A172 (cell line): ENCODE measurements around the gene PCNX3. TPM values are rescaled to one million over a fixed set of nuclear protein-coding genes. Genes with fewer than 3 reads are reported as not detected.

ENCODE experiments used
- DNase-seq: peaks from one replicate; pipeline ENCODE4 v3.0.0-alpha.2; 2015; ENCODE audit warnings: low spot score
- total RNA-seq: library from RNA; depleted of rRNA; stranded (reverse); fragments of >200 nt; shearing (Covaris generic); gene quantifications from 2 replicates; pipeline ENCODE4 v1.2.3, GENCODE V29; 2014

PCNX3 gene
- total RNA-seq, 1 experiment from 2014 or later: 20.1 TPM

DNA sequence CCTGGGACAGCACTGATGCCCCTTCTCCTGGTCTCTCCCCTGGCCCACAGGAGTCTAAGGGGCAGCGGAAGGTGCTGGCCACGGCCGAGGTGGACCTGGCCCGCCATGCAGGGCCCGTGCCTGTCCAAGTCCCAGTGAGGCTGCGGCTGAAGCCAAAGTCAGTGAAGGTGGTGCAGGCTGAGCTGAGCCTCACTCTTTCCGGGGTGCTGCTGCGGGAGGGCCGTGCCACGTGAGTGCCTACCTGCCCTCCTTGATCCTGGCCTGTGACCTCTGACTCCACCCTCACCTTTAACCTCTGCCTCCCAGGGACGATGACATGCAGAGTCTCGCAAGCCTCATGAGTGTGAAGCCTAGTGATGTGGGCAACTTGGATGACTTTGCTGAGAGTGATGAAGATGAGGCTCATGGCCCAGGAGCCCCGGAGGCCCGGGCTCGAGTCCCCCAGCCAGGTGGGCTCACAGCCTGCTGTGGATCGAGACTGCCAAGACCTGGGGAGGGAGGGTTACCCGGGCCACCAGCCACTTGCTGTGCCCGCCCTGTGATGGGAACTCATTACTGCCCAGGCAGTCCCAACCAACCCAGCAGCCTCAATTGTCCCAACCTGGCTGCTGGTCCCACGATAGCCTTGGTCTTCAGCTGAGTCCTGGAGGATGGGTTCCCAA is 35.4 kb upstream of the PCNX3 start:
- no peak for DNase-seq

GRCh38 chr11:65580756-65581155 is 34.8 kb upstream of the PCNX3 start:
- DNase-seq: no peak

DNA sequence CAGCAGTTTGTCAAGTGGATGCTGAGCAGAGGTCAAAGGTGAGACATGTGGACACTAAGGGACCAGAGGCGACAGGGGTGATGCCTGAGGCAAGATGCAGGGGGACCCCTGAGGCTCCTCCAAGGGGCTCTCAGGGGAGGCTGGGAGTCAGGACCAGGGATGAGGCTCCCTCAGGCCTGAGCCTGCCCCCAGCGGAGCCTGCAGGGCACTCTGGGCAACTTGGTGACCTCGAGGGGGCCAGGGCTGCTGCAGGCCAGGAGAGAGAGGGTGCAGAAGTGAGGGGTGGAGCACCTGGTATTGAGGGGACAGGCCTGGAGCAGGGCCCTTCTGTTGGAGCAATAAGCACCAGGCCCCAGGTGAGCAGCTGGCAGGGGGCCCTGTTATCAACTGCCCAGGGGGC is 33.6 kb upstream of the PCNX3 start:
- DNase-seq: no peak

- no peak for DNase-seq
Measured at GRCh38 chr11:65583589-65583988, 32.0 kb upstream of the PCNX3 start.

DNA sequence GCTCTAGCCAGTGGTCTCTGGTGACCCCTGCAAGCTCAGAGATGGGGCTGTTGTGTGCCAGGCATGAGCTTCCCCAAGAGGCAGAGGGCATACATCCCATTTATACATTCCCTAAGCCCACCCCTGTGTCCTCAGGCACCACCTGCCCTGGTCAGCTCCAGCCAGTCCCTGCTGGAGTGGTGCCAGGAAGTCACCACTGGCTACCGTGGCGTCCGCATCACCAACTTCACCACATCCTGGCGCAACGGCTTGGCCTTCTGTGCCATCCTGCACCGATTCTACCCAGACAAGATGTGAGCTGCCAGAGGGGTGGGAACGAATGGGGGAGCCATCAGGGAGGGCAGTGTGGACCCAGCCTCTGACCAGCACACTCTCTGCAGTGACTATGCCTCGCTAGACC is 31.5 kb upstream of the PCNX3 start:
- no peak for DNase-seq

- no peak for DNase-seq
Measured at GRCh38 chr11:65584723-65585171, 30.8 kb upstream of the PCNX3 start.

GRCh38 chr11:65585396-65586246 is 30.0 kb upstream of the PCNX3 start:
- no peak for DNase-seq

- DNase-seq: no peak
Measured at GRCh38 chr11:65586247-65586630, 29.3 kb upstream of the PCNX3 start.

GRCh38 chr11:65586676-65587075 is 28.9 kb upstream of the PCNX3 start:
- no peak for DNase-seq

DNA sequence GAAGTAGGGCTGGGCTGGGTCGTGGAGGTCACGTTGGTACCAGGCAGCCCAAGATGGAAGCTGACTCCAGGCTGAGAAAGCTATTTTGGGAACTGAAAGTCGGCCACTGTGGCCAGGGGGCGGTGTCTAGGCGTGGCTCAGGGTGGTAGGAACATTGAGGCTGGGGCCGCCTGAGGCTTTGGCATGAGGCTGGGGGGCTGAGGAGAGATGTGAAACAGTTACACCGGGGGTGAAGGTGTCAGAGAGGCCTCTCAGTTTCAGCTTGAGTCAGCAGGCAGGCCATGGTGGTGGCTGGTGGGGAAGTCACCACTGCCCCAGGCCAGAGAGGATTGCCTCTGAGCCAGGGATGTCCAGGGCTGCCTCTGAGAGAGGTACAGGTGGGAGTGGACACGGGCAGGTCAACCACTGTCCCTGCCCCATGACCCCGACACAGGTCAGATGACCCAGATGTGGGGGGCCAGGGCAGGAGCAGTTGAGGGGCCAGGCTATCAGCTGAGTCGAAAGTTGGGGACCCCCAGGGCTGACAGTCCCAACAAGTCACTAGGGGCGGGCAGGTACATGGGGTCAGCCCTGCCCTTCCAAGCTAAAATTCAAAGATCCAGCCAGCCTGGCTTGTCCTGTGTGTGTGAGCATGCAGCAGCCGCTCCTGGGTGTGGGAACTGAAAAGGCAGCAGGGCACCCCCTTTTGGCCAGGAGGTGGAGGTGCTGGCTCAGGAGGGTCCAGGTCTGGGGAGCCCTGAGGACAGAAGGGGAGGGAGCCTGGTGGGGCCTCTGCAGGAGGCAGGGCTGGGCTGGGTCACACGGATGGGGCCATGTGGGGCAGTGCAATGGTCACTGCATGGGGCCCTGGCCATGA is 27.1 kb upstream of the PCNX3 start:
- DNase-seq: no peak

DNA sequence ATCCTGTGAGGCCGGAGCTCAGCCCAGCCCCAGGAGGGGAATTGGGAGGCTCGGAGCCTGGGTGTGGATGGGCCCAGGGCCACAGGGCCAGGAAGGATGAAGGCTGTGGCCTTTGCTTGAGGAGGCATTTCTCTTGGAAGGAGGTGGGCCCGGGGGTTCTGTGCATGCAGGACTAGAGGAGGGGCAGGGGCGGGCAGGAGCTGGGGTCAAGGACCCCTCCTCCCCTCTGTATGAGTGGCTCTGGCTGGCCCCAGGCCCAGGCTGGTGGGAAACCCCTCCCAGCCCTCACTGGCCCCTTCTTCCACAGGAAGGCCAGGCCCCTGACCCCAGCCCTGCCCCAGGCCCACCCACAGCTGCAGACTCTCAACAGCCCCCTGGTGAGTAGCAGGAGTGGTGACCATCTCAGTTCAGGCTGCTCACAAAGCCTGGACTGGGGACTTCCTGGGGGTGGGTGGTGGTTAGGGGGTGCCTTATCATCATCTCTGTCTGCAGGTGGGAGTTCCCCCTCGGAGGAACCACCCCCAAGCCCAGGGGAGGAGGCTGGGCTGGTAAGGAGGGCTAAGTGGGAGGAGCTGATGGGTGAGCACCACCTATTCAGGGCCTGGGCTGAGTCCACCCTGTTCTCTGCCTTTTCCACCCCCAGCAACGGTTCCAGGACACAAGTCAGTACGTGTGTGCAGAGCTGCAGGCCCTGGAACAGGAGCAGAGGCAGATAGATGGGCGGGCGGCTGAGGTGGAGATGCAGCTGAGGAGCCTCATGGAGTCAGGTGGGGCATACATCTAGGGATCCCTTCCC is 25.9 kb upstream of the PCNX3 start:
- no peak for DNase-seq

- DNase-seq: no peak
Measured at GRCh38 chr11:65590240-65590738, 25.3 kb upstream of the PCNX3 start.

GRCh38 chr11:65591939-65592857 is 23.4 kb upstream of the PCNX3 start:
- no peak for DNase-seq

DNA sequence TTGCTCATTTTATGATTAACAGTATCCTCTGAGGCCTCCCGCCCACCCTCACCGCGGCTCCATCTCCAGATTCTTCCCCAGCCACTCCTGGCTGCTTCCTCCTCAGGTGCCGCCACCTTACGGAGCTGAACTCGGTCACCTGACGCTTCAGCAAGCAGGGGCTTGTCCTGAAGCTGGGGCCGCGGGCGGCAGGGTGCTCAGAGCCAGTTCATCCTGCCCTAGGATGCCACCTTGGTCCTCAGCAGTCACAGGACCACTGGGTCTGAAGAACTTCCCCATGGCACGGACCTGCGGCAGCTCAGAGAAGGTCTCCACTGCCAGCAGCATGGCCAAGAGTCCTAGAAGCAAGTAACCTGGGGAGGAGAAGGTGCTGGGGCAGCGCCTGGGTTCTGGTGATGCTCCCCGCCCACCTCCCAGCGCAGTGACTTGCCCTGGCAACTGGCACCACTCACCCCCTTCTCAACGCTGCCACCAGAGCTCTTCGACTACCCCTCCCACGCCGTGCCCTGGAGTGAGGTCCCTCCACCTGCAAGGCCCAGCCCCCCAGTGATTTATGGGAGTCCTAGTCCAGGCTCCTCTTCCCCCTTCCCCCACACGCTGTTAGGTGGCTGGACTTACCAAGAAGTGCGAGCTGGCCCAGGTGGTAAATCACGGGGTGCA is 22.6 kb upstream of the PCNX3 start:
- no peak for DNase-seq

DNA sequence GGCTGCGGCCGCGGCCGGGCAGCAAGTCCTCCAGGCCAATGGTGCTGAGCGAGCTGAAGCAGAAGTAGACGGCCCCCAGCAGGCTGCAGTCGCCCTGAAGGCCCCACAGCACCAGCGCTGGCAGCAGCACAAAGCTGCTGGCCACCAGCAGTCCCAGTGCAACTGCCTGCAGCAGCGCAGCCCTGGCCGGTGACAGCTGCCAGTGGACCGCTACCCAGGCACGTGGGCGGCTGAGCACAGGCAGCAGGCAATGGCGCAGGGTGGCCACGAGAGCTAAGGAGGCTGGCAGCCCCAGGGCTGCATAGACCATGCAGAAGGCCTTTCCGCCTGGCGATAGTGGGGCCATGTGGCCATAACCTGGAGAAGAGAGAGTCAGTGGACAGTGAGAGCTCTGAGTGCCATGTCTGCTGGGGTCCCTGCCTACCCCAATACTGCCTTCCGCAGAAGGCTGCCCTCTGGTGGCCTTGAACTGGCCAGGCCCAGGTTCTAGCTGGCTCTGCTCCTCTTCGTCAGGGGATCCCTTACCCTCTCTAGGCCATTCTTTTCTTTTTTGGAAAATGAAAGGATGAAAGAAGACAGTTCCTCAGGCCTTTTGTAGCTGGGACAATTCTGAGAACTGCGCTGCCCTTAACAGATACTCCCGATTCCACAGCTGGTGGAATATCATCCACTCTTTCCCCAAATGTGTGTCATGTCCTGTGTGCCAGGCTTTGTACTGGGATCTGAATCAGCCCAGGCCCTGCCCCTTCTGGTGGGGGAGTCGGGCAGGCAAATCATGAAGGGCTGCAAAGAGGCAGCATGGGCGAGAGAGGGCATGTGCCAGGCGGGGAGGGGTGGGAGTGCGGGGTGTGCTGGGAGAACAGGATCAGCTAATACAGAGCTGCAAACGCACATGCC is 21.8 kb upstream of the PCNX3 start:
- DNase-seq: no peak

- DNase-seq: no peak
Measured at GRCh38 chr11:65595131-65595530, 20.4 kb upstream of the PCNX3 start.

- DNase-seq: no peak
Measured at GRCh38 chr11:65595543-65596281, 19.9 kb upstream of the PCNX3 start, which contains the start of gene KCNK7. Gene KCNK7 (minus strand): TSS chr11:65595800. CDS start chr11:65595772, 28 bp downstream.

DNA sequence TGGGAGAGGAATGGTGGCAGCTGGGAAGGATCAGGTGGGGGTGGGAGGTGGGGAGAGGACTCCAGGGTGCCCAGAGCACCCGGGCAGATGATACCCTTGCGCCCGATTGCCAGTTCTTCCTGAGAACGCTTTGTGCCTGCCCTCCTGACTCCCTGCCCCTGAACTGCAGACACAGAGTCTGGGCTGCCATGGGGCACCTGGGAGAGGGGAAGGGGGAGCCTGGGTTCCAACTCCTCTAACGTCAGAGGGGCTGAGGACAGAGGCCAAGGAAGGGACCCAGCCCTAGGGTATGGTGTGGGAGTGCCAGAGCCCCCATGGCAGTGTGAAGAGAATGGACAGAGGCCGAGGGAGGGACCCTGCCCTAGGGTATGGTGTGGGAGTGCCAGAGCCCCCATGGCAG is 19.1 kb upstream of the PCNX3 start:
- DNase-seq: no peak
